Nephron (organoid): ENCODE data around the gene MROH7.

Experiments
- H3K27ac Mint-ChIP-seq, 3 experiments: 2 replicates each; pipeline ENCODE4 v1.8.0; 2020; ENCODE audit warnings: mixed read lengths in 3 of 3, mild to moderate bottlenecking in 2 of 3, moderate library complexity in 1 of 3
- H3K27me3 Mint-ChIP-seq: 2 replicates; pipeline ENCODE4 v1.8.0; 2021; ENCODE audit warnings: low read depth, mild to moderate bottlenecking, moderate library complexity, mixed read lengths
- H3K36me3 Mint-ChIP-seq: 2 replicates; pipeline ENCODE4 v1.8.0; 2020; ENCODE audit warnings: low read depth, mixed read lengths
- H3K4me1 Mint-ChIP-seq: 2 replicates; pipeline ENCODE4 v1.8.0; 2020; ENCODE audit warnings: mixed read lengths
- H3K4me3 Mint-ChIP-seq, 3 experiments: 2 replicates each; pipeline ENCODE4 v1.8.0; 2020; ENCODE audit warnings: mild to moderate bottlenecking in 3 of 3, mixed read lengths in 3 of 3, moderate library complexity in 2 of 3
- H3K9me3 Mint-ChIP-seq: 2 replicates; pipeline ENCODE4 v1.8.0; 2020; ENCODE audit warnings: mixed read lengths
- CTCF ChIP-seq, 3 experiments: fragments of 200-600 bp; sonication (generic); IDR thresholded peaks; one replicate each; pipeline ENCODE4 v1.5.0; 2021; ENCODE audit warnings: antibody characterized with exemption in 3 of 3; ENCODE audit not compliant: unreplicated experiment in 3 of 3

The MROH7 gene

DNA sequence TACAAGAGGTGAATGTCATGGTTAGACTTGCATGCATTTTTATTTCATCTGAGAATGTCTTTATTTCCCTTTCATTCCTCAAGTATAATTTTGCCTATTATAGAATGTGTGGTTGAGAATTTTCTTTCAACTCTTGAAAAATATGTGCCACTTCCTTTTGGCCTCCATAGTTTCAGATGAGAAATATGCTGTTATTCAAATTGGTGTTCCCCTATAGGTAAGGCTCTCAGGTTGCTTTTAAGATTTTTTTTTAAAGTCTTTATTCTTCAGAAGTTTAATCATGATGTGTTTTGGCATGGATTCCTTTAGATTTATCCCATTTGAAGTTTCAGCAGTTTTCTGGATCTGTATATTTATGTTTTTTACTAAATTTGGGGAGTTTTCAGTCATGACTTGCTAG lies 2.1 kb downstream of the MROH7 start:
- peaks cover 31% of the 10 kb centered on the region for H3K9me3 Mint-ChIP-seq
- TF ChIP-seq CTCF (IDR thresholded peaks at IDR 0.05; ENCODE audit: unreplicated experiment in 3 of 3), result no peak
- peaks cover 16% of the 10 kb centered on the region for H3K4me1 Mint-ChIP-seq
- no peaks in the 10 kb centered on the region for H3K27me3 Mint-ChIP-seq
- peaks cover 15% of the 10 kb centered on the region for H3K36me3 Mint-ChIP-seq
- no peak overlapping the region for H3K4me3 Mint-ChIP-seq
- no peak overlapping the region for H3K27ac Mint-ChIP-seq

DNA sequence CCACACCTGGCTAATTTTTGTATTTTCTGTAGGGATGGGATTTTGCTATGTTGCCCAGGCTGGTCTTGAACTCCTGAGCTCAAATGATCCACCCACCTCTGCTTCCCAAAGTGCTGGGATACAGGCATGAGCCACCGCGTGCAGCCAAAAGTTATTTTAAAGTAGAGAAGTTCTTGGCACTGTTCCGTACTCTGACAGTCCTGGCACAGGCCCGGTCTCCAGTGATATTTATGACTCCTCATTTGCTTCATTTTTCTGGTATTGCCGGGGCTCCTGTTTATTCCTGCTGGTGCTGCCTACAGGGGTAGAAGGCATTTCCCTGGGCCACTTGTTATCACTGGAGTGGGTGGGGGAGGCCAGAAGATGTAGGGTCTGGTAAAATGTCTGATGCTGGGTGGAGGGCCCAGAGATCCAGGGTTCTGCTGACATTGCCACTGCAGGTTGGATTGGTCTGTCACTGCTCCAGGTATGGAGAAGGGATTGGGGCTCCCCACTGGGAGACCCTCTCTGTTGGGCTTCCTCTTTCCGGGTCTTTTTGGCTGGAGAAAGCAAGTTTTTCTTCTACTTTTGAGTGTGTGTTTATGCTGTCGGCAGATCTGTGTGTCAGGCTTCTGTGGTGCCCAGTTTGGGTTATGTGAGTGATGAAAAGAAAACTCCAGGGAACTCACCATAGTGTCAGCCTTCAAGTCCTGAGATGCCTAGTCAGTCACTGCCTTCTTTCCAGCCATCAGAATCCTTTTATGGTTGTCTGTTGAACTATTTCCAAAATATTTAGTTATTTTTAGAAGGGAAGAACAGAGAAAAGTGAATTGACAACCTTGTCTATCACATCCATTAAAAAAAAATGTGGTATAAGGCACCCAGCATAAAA lies 4.5 kb downstream of the MROH7 start:
- H3K4me3 Mint-ChIP-seq, result no peak overlapping the region
- H3K9me3 Mint-ChIP-seq, result peaks cover 25% of the 10 kb centered on the region
- H3K27ac Mint-ChIP-seq, result peak overlapping the region in 2 of 3 experiments; percentile 49 to 75
- H3K36me3 Mint-ChIP-seq, result peaks cover 15% of the 10 kb centered on the region
- no peaks in the 10 kb centered on the region for H3K27me3 Mint-ChIP-seq
- H3K4me1 Mint-ChIP-seq, result peaks cover 27% of the 10 kb centered on the region
- TF ChIP-seq CTCF (IDR thresholded peaks at IDR 0.05; ENCODE audit: unreplicated experiment in 3 of 3), result no peak

DNA sequence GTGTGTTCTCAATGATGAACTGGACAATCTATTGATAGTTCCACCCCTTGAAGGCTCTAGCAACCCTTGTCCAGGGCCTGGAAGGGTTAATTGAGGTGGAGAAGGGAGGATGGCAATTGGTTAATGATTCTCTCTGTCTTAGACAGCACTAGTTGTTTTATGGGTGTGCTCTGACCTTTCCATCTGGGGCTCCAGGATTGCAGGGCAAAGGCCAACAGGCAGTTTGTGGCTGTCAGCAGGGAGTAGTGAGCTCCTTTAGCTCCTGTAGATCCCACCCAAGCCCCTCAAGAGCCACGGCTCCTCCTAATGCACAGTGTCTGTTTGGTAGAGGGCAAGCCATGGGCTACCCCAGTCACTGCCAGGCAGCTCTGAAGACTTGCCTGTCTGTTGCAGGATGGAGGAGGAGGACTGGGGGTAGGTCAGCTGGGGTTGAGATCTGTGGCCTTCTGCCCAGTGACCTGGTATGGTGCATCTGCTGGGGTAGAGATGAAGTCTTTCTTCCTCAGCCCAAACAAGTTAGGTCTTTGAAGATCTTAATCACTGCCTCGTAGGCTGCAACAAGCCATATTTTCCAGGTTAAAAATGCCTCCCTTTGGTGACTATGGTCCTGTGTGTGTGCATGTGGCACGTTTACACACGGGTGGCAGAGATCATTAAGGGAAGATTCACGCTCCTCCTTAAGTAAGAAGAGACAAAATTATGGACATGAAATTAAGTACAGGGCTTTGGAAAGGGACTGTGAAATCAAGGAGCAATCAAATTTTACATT lies 7.7 kb downstream of the MROH7 start:
- Mint-ChIP-seq H3K9me3 (peaks cover 13% of the 10 kb centered on the region), H3K4me1 (peaks cover 27% of the 10 kb centered on the region)

DNA sequence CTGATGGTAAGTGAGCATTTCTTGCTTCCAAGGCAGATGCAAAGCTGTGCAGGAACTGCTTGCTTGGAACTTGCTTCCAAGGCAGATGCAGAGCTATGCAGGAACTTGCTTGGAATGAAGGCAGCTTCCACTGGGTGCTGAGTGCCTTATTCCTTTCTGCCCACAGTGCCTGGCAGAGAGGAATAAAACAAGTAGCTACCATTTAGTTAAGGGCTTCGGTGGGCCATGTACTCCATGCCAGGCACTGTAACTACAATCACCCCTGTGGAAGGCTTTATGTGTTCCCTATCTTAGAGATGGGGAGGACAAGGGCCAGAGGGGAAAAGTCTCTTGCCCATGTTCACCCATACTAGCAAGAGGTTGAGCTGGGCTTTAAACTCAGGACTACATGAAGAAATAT lies 8.3 kb downstream of the MROH7 start:
- Mint-ChIP-seq H3K36me3 (peaks cover 7% of the 10 kb centered on the region), H3K4me3 (no peak overlapping the region), H3K27me3 (no peaks in the 10 kb centered on the region), H3K9me3 (peaks cover 13% of the 10 kb centered on the region), H3K4me1 (peaks cover 27% of the 10 kb centered on the region), H3K27ac (peak overlapping the region in 2 of 3 experiments; percentile 21 to 93)
- no peak for TF ChIP-seq CTCF (IDR thresholded peaks at IDR 0.05; ENCODE audit: unreplicated experiment in 3 of 3)

More for the DNA sequence above, 7.7 kb downstream of the MROH7 start:
- Mint-ChIP-seq H3K27me3 (no peaks in the 10 kb centered on the region), H3K36me3 (peaks cover 7% of the 10 kb centered on the region), H3K4me3 (no peak overlapping the region), H3K27ac (peak overlapping the region; percentile 10 to 93 (median 21))
- no peak for TF ChIP-seq CTCF (IDR thresholded peaks at IDR 0.05; ENCODE audit: unreplicated experiment in 3 of 3)

GRCh38 chr1:54650417-54650816 lies 8.8 kb downstream of the MROH7 start:
- Mint-ChIP-seq H3K9me3 (peaks cover 13% of the 10 kb centered on the region), H3K4me1 (peaks cover 27% of the 10 kb centered on the region), H3K36me3 (peaks cover 7% of the 10 kb centered on the region), H3K27me3 (no peaks in the 10 kb centered on the region), H3K27ac (peak overlapping the region in 1 of 3 experiments; percentile 93), H3K4me3 (no peak overlapping the region)
- no peak for TF ChIP-seq CTCF (IDR thresholded peaks at IDR 0.05; ENCODE audit: unreplicated experiment in 3 of 3)
